ENCODE measurements around the gene HYAL1.
"Not testable (repeated sequence)": the region's sequence is repeated elsewhere in the genome, so short reads cannot be mapped to it uniquely, and the experiment has no call there.

HYAL1 gene

DNA sequence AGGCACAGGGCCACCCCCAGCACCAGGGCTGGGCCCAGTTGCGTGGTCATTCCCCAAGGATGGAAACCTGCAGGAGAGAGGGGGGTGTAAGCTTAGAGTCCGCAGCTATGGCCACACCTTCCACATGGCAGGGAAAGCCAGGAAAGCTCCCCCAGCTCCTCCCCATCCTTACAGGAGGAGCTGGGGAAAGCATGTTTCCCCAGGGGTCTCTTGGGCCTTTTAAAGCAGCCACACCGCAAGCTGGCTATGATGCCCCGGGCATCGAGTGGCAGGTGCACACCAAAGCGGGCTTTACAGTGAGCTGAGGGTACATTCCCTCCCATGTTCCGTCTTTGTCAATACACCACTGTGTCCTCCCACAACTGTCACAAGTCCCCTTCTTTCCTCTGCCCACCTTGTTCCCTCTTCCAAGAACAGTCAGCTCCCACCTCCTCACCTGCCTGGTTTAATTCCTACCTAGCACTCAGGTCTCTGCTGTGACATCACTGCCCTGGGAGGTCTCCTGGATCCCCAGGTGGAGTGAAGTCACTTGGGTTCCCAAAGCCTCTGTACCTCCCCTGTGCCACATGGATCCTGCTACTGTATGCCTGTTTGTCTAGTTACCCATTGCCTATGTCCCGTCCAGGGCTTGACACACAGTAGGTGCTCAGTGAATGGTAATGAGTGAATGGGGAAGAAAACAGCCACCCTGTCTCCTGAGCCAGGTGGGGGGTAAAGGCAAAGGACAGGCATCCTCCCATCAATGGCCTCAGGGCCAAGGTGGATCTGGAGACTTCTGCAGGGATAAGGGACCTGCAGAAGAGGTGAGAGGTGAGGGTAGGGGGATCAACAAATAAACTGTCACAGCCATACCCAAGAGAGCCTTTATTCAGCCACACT is 7.6 kb downstream of the HYAL1 start:
- in situ Hi-C loops (cut with MboI; ENCODE audit: low sequenced_read_pairs), result no loop called here

DNA sequence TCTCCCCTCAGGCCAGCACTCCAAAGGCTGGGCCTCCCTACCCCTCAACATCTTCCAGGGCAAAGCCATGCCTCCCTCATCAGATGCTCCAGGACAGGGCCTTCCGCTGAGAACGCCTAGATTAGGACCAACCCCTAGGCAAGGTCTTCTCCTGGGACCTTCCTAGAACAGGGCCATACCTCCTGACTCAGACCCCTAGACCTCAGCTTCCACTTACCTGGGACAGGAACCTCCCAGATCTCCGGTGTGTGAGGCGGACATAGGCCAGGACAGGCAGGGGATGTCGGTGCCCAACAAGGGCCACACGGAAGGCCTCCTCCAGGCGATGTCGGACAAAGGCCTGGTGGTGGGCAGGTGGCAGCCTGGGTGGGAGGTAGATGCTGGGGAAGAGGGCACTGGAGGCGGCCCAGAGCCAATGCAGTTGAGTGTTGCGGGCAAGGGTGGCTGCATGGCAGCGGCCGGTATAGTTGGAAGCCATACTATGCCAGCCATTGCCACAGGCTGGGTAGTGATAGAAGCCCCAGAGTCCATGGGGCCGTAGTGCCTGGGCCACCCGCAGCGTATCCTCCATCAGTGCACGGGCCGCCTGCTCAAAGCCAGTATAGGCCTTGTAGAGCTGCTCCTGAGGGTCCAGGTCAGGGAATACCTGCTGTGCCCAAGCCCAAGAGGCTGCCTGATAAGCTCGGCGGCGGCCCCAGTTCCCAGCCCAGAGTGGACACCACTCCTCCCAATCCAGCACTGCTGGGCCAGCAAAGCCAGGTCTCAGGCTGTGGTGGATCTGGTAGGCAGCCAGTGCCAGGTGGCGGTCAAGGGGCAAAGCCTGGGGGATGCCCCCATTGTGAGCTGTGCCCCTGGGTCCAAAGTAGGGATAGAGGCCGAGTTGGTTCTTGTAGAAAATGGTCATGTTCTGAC is 8.6 kb downstream of the HYAL1 start:
- in situ Hi-C loops (cut with MboI; ENCODE audit: low sequenced_read_pairs), result no loop called here

DNA sequence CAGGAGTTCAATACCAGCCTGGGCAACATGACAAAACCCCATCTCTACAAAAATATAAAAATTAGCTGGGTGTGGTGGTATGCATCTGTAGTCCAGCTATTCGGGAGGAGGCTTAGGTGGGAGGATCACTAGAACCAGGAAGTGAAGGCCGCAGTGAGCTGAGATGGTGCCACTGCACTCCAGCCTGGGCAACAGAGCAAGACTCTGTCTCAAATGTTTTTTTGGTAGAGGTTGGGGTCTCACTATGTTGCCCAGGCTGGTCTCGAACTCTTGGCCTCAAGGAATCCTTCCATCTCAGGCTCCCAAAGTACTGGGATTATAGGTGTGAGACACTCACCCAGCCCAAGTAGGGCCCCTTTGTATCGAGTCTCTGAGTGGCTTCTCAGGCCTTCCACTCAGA is 9.3 kb downstream of the HYAL1 start:
- in situ Hi-C loops (cut with MboI; ENCODE audit: low sequenced_read_pairs), result no loop called here

DNA sequence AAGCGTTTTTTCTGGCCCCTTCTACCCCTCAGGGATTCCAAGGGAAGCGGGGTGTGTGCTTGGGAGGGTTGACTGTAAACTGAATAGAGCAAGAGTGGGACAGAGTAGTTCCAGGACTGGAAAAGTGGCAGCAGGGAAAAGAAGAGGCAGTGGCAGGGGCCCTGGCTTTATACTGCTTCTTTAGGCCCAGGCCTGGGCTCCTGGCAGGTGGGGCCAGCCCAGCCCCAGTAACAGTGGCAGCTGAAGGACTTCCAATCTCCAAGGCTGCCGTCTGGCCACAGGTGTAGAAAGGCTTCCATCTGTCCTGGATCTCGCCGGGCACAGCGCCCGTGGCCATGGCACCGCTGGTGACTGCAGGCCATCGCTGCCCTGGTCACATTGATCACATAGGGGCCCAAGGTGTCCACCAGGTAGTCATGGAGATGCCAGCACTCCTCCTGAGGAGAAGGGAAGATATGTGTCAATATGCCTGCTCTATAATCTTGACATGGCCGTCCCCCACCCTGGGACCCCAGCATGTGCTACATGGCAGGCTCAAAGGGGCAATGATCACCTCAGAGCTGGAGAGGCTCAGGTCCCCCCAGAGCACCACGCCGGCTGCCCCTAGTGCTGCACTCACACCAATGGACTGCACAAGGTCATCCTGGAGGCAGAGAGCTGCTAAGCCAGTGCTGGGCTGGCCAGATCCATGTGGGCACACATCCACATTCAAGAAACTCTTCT is 10.1 kb downstream of the HYAL1 start:
- in situ Hi-C loops (cut with MboI; ENCODE audit: low sequenced_read_pairs), result no loop called here

DNA sequence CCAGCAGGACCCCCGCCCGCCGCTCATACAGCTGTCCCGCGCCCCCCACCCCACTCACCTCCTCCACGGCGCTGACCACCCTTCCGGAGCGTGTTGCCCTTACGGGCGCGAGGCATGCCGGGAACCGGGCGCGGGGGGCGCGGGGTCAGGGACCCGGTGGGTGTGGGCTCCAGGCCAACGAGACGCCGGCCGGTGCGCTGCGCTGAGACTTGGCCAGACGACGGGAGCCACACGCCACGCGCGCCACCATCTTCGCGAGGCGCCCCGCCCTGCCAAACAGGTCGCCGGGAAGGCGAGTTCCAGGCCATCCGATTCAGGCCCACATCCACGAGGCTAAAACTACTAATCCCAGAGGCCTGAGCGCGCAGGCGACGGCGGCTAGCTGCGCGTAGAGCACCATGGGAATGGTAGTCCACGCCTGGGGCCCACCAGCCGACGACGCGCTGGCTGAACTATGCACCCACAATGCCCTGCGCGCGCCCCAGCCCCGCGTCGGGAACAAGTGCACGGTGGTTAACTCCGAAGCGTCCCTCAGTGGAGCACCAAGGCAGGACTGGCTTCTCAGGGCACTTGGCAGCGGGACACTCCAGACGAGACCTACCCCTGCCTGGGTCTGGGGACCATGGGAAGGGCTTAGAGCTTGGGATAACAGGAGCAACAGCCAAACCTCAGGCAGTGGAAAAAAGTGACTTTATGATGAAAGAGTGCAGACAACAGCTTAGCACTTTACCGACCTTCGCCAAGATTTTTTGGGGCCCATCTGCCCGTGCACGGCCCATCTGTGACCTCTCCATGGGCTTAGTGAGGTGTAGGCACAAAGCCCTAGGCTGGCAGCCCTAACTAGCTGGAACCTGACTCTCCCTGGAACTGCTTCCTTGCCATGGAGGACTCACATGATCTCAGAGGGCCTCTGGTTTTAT is 11.0 kb downstream of the HYAL1 start, which contains the start of gene IFRD2:
Gene IFRD2, minus strand, starts transcription at position 271 of the 920 bp plus-strand sequence. Its CDS starts 155 bp downstream, at position 116.
- in situ Hi-C loops (cut with MboI; ENCODE audit: low sequenced_read_pairs), result no loop called here

GRCh38 chr3:50290161-50290641 is 13.2 kb downstream of the HYAL1 start:
- in situ Hi-C loops (cut with MboI; ENCODE audit: low sequenced_read_pairs), result no loop called here

- in situ Hi-C loops (cut with MboI; ENCODE audit: low sequenced_read_pairs), result no loop called here
Measured at GRCh38 chr3:50289130-50289529, 14.2 kb downstream of the HYAL1 start.

DNA sequence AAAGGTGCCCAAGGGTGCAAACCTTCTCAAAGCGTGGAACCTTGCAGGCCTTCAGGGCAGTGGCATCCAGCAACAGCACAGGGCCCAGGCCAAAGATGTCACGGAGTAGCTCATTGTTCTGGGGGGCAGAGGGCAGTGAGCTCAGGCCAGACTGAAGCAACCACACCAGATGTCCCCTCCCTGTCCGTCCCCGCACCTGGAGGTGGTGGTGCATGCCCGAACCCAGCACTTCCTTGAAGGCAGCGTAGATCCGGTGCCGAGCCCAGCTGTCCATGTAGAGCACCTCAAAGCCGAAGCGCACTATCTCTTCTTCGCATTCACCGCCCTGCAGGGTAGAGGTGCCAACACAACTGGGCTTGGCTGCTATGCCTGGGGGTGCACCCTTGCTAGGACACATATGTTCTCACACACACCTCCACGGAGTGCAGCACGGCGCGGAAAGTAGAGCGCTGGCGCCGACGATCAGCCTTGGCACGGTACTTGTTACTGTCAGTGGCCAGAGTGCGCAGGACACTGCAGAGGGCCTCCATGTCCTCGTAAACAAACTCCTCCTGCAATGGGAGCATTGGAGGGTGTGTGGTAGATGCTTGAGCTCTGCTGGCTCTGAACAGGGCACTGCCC is 14.9 kb downstream of the HYAL1 start:
- in situ Hi-C loops (cut with MboI; ENCODE audit: low sequenced_read_pairs), result no loop called here

DNA sequence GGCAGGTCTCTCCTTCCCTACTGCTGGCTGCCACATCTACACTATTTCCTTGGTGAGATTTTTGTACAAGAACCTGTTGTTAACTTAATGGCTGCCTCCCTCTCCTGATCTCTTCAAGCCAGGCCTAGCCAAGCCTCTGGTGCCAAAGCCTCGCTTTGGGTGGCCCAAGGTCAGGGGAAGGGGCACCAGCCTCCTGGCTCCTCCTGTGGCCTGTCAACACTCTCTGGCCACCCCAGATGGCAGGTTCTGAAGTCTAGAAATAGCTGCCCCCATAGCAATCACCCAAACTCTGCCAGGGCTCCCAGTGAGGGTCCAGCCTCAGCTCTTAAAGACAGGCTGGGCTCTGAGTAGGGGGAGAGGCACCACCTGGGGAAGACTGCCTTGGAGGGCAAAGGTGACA is 16.1 kb downstream of the HYAL1 start:
- in situ Hi-C loops (cut with MboI; ENCODE audit: low sequenced_read_pairs), result no loop called here

DNA sequence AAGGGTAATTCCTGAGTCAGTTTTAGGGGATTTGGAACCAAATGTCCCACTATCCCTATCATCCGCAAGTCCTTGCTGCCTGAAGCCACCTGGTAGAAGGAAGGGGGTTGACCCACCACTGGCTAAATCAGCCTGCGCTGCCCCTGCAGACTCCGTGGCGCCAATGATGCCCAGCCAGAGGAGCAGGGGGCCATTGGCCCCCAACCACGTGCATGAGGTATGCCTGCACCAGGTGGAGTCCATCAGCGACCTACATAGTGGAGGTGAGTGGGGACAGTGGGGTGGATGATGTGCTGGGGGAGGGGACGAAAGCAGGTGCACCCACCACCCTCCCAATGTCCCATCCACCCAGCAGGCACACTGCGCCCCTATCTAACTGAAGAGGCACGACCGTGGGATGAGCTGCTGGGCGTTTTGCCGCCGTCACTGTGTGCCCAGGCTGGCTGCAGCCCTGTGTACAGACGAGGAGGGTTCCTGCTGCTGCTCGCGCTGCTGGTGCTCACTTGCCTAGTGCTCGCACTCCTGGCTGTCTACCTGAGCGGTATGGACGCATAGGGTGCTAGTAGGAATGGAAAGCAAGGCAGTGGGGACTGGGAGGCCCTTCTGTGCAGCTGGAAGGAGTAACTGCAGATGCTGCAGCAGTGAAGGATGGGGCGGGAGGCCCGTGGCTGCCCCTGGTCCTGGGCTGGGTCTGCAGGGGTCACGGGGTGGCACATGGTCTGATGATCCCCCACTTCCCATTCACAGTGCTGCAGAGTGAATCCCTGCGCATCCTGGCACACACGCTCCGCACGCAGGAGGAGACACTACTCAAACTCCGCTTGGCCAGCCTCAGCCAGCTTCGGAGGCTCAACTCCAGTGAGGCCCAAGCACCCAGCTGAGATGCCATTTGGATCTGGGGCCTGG is 16.8 kb downstream of the HYAL1 start:
- in situ Hi-C loops (cut with MboI; ENCODE audit: low sequenced_read_pairs), result no loop called here

DNA sequence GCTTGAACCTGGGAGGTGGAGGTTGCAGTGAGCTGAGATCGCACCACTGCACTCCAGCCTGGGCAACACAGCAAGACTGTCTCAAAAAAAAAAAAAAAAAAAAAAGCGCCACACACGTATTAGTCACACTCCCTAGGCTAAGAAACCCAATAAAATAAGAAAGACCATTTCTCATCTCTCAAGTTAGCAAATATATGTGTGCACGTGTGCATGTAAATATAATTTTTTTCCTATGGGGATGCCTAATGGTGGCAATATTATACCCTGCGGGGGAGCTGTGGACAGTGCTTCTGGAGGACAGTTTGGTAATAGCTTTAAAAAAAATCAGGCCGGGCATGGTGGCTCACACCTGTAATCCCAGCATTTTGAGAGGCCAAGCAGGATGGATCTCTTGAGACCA is 19.3 kb downstream of the HYAL1 start:
- in situ Hi-C loops (cut with MboI; ENCODE audit: low sequenced_read_pairs), result not testable (repeated sequence)

- in situ Hi-C loops (cut with MboI; ENCODE audit: low sequenced_read_pairs), result no loop called here
Measured at GRCh38 chr3:50279255-50280016, 23.9 kb downstream of the HYAL1 start.

DNA sequence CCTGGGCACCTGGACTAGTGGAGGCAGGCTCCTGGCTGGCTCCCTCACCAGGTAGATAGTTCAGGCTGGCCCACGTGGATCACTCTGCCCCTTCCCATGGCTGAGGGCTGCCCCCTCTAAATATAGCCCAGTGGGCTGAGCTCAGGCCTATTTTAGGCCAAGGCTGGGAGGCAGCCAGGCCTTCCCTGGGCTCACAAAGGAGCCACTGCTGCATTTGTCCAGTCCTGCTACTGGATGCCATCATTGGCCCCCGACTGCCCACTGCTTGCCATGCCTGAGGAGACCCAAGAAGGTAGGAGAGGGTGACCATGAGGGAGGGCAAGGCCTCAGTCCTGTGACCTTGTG is 24.5 kb downstream of the HYAL1 start, which contains the start of gene LSMEM2:
Gene LSMEM2, plus strand, starts transcription at position 208 of the 345 bp plus-strand sequence. Its CDS starts 27 bp downstream, at position 235.
- in situ Hi-C loops (cut with MboI; ENCODE audit: low sequenced_read_pairs), result no loop called here

GRCh38 chr3:50278123-50278879 is 25.1 kb downstream of the HYAL1 start:
- in situ Hi-C loops (cut with MboI; ENCODE audit: low sequenced_read_pairs), result no loop called here

- in situ Hi-C loops (cut with MboI; ENCODE audit: low sequenced_read_pairs), result no loop called here
Measured at GRCh38 chr3:50276762-50277101, 26.6 kb downstream of the HYAL1 start.

DNA sequence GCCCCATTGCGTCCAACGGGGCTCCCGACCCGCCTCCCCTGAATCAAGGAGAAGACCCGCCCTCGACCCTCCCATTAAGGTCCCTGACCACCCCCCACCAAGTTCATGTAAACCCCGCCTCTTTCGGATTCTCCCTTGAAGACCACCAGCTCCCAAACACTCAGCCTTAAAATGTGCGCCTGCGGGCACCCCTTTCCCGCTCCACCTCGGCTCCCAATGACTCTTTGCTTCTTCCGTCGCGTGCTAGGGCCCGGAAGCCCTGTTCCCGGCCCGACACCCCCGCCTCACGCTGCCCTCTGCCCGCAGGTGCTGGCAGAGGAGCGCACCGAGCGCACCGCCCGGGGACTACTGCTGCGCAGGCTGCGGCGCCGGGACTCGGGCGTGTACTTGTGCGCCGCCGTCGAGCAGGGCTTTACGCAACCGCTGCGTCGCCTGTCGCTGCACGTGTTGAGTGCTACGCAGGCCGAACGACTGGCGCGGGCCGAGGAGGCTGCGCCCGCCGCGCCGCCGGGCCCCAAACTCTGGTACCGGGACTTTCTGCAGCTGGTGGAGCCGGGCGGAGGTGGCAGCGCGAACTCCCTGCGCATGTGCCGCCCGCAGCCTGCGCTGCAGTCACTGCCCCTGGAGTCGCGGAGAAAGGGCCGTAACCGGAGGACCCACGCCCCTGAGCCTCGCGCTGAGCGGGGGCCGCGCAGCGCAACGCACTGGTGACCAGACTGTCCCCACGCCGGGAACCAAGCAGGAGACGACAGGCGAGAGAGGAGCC is 27.2 kb downstream of the HYAL1 start:
- in situ Hi-C loops (cut with MboI; ENCODE audit: low sequenced_read_pairs), result no loop called here
